Retinal pigment epithelial cell (primary cell): ENCODE measurements around the gene NTN4.

Experiments
- DNase-seq: peaks from one replicate; pipeline ENCODE4 v3.0.0-alpha.2; 2010; ENCODE audit warnings: low read depth
- H3K4me3 ChIP-seq: 2 replicates; pipeline ENCODE4 v1.5.1; 2011; ENCODE audit warnings: mild to moderate bottlenecking, low read length, control low read depth, moderate library complexity
- TF ChIP-seq, protein P1 (sequence below): conservative IDR thresholded peaks from 2 replicates; pipeline ENCODE4 v1.5.1; 2011; ENCODE audit warnings: low read depth, low read length, control low read depth, inconsistent platforms

The NTN4 gene

DNA sequence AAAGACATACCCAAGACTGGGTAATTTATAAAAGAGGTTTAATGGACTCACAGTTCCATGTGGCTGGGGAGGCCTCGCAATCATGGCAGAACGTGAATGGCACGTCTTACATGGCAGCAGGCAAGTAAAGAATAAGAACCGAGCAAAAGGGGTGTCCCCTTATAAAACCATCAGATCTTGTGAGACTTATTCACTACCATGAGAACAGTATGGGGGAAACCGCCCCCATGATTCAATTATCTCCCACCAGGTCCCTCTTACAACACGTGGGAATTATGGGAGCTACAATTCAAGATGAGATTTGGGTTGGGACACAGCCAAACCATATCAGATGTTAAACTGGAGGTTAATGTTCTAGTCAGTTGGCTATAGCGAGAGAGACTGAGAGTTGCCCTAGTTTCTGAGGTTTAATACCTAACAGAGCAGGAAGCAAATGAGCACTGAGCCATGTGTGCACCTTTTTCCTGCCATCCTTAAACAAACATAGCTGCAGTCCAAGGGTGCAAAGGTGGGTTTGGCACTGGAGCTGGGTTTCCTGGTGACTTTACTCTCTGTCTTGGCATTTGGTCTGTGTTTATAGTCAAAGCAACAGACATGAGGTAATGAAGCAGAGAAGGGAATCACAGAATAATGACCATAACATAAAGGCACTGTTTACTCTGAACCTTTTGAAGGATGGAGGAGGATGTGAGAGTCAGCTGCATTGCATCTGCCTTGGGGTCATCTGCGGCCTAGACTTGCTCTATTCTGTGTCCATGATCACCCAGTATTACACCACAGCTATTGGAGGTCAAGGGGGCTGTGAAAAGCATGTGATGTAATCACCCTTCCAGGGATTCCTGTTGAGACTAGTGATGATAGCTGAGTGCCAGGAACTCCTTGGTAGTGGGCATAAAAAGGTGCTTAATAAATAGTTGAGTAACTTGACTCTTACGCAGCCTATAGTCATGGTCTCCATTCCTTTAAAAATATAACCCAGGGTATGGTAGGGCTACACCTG, 155.6 kb downstream of the NTN4 start:
- peak; percentile 42 for DNase-seq
- TF ChIP-seq, protein P1, sequence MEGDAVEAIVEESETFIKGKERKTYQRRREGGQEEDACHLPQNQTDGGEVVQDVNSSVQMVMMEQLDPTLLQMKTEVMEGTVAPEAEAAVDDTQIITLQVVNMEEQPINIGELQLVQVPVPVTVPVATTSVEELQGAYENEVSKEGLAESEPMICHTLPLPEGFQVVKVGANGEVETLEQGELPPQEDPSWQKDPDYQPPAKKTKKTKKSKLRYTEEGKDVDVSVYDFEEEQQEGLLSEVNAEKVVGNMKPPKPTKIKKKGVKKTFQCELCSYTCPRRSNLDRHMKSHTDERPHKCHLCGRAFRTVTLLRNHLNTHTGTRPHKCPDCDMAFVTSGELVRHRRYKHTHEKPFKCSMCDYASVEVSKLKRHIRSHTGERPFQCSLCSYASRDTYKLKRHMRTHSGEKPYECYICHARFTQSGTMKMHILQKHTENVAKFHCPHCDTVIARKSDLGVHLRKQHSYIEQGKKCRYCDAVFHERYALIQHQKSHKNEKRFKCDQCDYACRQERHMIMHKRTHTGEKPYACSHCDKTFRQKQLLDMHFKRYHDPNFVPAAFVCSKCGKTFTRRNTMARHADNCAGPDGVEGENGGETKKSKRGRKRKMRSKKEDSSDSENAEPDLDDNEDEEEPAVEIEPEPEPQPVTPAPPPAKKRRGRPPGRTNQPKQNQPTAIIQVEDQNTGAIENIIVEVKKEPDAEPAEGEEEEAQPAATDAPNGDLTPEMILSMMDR, result no peak

DNA sequence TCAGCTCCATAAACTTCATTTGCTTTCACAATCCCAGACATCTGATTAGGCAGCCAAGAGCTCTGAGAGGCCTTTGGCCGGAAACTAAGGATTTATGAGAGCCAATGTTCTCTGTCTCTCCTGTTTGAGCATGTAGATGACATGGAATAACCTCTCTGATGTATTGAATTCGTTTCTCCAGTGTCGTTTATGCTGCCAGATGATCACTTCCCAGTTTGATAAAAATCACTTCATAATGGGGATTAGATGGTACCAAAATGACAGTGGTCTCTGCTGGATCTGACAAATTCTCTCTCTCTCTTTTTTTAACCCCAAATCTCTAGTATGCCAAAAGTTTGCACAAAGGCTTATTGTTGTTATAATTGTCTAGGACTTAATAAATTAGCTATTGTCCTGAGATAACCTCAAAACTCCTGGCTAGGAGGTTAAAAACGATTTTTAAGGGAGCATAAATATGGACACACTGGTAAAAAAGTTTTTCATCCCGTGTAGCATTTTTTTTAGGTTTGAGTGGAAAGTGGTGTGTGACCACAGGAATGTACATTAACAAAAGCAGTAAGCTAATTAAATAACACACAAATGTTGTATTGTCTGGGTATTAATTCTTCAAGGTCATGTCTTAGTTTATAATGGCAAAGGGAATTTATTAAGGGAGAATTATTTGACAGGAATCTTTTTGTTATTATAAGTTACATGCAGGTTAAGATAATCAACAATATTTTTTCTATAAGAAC, 156.7 kb downstream of the NTN4 start:
- TF ChIP-seq, protein P1, result no peak
- DNase-seq, result peak; percentile 81
- H3K4me3 ChIP-seq, result no peak overlapping the region

More for the DNA sequence above, 155.6 kb downstream of the NTN4 start:
- H3K4me3 ChIP-seq, result no peak overlapping the region

DNA sequence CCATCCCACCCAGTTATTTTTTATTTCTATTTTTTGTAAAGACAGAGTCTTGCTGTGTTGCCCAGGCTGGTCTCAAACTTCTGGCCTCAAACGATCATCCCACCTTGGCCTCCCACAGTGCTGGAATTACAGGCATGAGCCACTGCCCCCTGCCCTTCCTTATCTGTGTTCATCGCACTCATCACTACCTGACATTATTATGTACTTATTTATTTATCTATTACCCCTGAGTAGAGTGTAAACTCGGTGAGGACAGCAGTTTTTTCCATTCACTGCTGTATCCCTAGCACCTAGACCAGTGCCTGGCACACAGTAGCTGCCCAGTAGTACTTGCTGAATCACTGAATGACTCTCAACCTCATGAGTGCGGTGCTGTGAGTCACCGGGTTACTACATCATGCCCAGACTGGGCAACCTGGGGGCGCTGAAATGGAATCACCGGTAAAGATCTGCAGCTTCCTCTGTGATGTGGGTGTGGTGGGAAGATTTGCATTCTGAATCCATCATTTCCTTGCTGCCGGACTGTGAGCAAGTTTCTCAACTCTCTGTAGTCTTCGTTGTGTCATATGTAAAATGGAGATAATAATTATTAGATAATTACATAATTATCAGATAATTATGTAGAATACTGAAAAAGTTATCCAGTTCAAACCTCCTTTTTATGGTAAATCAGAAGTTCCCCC, 157.4 kb downstream of the NTN4 start:
- no peak overlapping the region for H3K4me3 ChIP-seq
- TF ChIP-seq, protein P1, result no peak
- DNase-seq, result peak; percentile 97

DNA sequence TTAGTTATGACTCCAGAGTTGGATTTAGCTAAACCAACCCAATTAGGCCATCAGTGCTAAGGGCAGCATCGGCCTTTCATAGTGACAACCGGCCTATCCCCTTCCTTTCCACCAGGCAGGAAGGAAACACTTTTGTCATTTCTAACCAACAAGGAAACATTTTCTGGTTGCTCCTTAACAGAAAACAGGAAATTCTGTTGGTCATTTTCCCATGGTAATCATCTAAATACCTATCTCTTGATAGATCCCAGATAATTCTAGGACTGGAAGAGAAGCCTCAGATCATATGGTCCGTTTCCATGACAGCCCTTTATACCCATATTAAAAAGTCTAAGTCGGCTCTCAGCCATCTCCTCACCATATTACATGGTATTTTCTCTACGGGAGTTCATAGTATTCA, 160.1 kb downstream of the NTN4 start:
- TF ChIP-seq, protein P1, result no peak
- no peak overlapping the region for H3K4me3 ChIP-seq
- no peak for DNase-seq

DNA sequence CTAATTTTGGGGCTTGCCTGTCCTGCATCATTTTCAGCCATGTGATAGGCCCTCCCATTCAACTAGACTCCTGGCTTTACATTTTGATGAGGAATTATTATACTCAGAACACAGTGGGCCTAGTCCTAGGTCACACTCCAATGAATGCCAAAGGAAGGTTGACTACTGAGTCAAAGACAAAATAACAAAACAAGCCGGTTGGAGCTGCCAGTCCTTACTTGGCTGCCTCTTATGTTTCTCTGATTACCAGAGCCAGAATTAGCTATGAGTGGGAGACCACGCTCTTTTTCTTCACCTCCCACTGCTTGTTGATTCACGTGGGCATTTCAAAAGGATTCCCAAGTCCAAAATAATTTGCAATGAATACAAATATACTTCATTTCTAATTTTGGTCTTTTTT, 161.2 kb downstream of the NTN4 start:
- TF ChIP-seq, protein P1, result no peak
- DNase-seq, result no peak
- no peak overlapping the region for H3K4me3 ChIP-seq

DNA sequence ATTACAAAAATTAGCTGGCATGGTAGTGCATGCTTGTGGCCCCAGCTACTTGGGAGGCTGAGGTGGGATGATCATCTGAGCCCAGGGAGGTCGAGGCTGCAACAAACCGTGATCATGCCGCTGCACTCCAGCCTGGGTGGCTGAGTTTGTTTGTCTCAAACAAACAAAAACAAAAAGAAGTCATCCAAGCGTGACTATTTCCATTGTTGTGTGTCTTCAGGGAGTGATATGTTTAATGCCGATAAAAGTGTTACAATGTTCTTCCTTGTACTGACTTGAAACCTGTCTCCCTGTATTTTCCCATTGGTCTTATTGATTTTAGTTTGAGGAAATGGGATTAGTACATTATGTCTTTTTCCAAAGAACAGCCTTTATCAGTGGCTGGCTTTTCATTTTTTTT, 163.7 kb downstream of the NTN4 start:
- no peak overlapping the region for H3K4me3 ChIP-seq
- TF ChIP-seq, protein P1, result no peak
- DNase-seq, result no peak
